Smooth muscle cell (in vitro differentiated cells): Measurements from ENCODE around the gene SDS. TPM values are rescaled to one million over a fixed set of nuclear protein-coding genes. Genes with fewer than 3 reads are reported as not detected.

ENCODE experiments used
- DNase-seq: peaks from one replicate; lab custom pipeline; 2025; ENCODE audit not compliant: unreplicated experiment; lab: John Stamatoyannopoulos, UW
- H2AFZ ChIP-seq: fragments of 200-600 bp; sonication (generic); 2 replicates; pipeline ENCODE4 v1.6.0; 2016; ENCODE audit warnings: antibody characterized with exemption, low read depth, mild to moderate bottlenecking
- H3F3A ChIP-seq: fragments of 200-600 bp; sonication (generic); 2 replicates; pipeline ENCODE4 v1.6.0; 2017; ENCODE audit warnings: antibody characterized with exemption, low read depth
- H3K27ac ChIP-seq: fragments of 200-600 bp; sonication (generic); 2 replicates; pipeline ENCODE4 v1.5.1; 2016; ENCODE audit warnings: low read depth, mild to moderate bottlenecking
- H3K27me3 ChIP-seq: fragments of 200-600 bp; sonication (generic); 2 replicates; pipeline ENCODE4 v1.6.1; 2016; ENCODE audit warnings: low read depth, mild to moderate bottlenecking
- H3K36me3 ChIP-seq: fragments of 200-600 bp; sonication (generic); 2 replicates; pipeline ENCODE4 v1.5.1; 2016; ENCODE audit warnings: low read depth
- H3K4me1 ChIP-seq: fragments of 200-600 bp; sonication (generic); 2 replicates; pipeline ENCODE4 v1.5.1; 2016; ENCODE audit warnings: low read depth
- H3K4me2 ChIP-seq: fragments of 200-600 bp; sonication (generic); 2 replicates; pipeline ENCODE4 v1.6.0; 2016; ENCODE audit warnings: mild to moderate bottlenecking
- H3K4me3 ChIP-seq: fragments of 200-600 bp; sonication (generic); 2 replicates; pipeline ENCODE4 v1.5.1; 2016; ENCODE audit warnings: mild to moderate bottlenecking
- H3K79me2 ChIP-seq: fragments of 200-600 bp; sonication (generic); 2 replicates; pipeline ENCODE4 v1.6.0; 2016; ENCODE audit warnings: low read depth, mild to moderate bottlenecking
- H3K9ac ChIP-seq: fragments of 200-600 bp; sonication (generic); 2 replicates; pipeline ENCODE4 v1.6.0; 2016; ENCODE audit warnings: low read depth
- H3K9me3 ChIP-seq: fragments of 200-600 bp; sonication (generic); replicated peaks from 2 replicates; pipeline ENCODE4 v1.5.1; 2016; ENCODE audit warnings: low read depth
- H4K20me1 ChIP-seq: fragments of 200-600 bp; sonication (generic); 2 replicates; pipeline ENCODE4 v1.6.0; 2016; ENCODE audit warnings: low read depth
- WGBS: methylation state at CpG from one replicate; pipeline ENCODE4 v1.1.7; 2016; ENCODE audit warnings: low lambda C conversion rate; 5-methylcytosine and 5-hydroxymethylcytosine counted together
- polyA plus RNA-seq: library from polyadenylated mRNA; unstranded; fragments of >200 nt; fragmentation: Nextera tagmentation; extraction: Ambion mirVana; gene quantifications from 2 replicates; pipeline ENCODE4 v1.2.1, GENCODE V29; 2016
- total RNA-seq: library from RNA; depleted of rRNA; stranded (reverse); fragments of >200 nt; gene quantifications from 2 replicates; pipeline ENCODE4 v1.2.3, GENCODE V29; 2014
- TF ChIP-seq, protein P1 (sequence below): fragments of 200-600 bp; sonication (generic); IDR thresholded peaks from 2 replicates; pipeline ENCODE4 v1.5.1; 2017; ENCODE audit warnings: borderline replicate concordance, mild to moderate bottlenecking, antibody characterized with exemption; ENCODE audit not compliant: insufficient read depth, poor library complexity, severe bottlenecking

SDS gene
- total and polyA plus RNA-seq, 2 experiments from 2014 or later: not detected

DNA sequence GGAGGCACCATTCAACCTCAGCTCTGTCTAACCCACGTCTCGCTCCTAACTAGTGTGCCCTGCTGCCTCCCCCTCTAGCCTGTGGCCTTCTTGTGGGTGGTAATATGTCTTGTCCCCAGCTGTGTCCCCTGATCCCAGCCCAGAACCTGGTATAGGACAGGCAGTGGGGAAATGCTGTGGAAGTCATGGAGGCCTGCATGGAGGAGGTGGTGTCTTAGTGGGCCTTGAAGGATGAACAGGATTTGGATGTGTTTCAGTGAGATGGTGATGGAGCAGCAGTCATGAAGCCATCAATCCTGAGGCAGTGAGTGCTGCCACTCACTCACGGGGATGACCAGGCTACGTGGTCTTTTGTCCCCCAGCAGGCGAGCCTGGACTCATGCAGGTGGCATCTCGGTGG lies 31.9 kb downstream of the SDS start:
- Histone ChIP-seq H3K79me2 (no peaks in the 10 kb centered on the region), H3K27me3 (no peaks in the 10 kb centered on the region), H3K27ac (no peak overlapping the region), H4K20me1 (peaks cover 8% of the 10 kb centered on the region), H3K9me3 (no peaks in the 10 kb centered on the region), H3K4me1 (no peaks in the 10 kb centered on the region), H2AFZ (no peak overlapping the region), H3K4me2 (no peak overlapping the region), H3F3A (no peaks in the 10 kb centered on the region), H3K4me3 (no peak overlapping the region), H3K36me3 (no peaks in the 10 kb centered on the region), H3K9ac (no peak overlapping the region)
- WGBS: 93% methylated on average over 6 of the region's 6 CpGs
- TF ChIP-seq, protein P1, sequence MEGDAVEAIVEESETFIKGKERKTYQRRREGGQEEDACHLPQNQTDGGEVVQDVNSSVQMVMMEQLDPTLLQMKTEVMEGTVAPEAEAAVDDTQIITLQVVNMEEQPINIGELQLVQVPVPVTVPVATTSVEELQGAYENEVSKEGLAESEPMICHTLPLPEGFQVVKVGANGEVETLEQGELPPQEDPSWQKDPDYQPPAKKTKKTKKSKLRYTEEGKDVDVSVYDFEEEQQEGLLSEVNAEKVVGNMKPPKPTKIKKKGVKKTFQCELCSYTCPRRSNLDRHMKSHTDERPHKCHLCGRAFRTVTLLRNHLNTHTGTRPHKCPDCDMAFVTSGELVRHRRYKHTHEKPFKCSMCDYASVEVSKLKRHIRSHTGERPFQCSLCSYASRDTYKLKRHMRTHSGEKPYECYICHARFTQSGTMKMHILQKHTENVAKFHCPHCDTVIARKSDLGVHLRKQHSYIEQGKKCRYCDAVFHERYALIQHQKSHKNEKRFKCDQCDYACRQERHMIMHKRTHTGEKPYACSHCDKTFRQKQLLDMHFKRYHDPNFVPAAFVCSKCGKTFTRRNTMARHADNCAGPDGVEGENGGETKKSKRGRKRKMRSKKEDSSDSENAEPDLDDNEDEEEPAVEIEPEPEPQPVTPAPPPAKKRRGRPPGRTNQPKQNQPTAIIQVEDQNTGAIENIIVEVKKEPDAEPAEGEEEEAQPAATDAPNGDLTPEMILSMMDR: no peak
- DNase-seq: no peak

DNA sequence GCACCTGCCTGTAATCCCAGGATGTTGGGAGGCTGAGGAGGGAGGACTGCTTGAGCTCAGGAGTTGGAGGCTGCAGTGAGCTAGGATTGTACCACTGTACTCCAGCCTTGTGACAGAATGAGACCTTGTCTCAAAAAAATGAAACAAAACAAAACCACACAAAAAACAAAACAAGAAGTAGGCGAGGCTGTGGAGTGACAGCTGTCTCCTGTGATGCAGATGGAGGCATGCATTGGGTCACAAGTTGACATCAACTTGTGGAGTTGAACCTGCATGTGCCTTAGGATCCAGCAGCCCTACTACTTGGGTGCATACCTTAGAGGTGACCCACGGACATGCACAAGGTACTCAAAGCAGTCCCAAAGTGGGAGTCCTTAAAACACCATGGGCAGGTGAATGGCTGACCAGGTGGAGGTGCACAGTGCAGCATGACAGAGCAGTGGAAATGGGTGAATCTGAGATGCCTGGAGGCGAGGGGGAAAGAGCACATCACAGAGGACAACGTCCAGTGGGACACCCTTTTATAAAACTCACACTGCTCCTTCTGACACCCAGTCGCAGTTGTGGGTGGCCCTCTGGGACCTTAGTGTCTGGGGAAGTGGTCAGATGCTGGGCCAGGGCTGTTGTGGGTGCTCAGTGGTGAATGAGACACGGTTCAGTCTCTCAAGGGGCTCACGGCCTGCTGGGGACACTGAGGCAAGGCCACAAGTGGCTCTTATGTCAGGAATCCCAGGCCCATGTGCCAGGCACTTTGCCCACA lies 32.6 kb downstream of the SDS start:
- TF ChIP-seq, protein P1: no peak
- Histone ChIP-seq H4K20me1 (peaks cover 10% of the 10 kb centered on the region), H3K4me1 (no peaks in the 10 kb centered on the region), H3K9ac (no peak overlapping the region), H3K27me3 (no peaks in the 10 kb centered on the region), H3K9me3 (no peaks in the 10 kb centered on the region), H3F3A (no peaks in the 10 kb centered on the region), H3K4me2 (no peak overlapping the region), H3K79me2 (no peaks in the 10 kb centered on the region), H3K36me3 (no peaks in the 10 kb centered on the region), H3K4me3 (no peak overlapping the region), H3K27ac (no peak overlapping the region), H2AFZ (no peak overlapping the region)
- 92% methylated on average over 7 of the region's 7 CpGs for WGBS
- DNase-seq: no peak

DNA sequence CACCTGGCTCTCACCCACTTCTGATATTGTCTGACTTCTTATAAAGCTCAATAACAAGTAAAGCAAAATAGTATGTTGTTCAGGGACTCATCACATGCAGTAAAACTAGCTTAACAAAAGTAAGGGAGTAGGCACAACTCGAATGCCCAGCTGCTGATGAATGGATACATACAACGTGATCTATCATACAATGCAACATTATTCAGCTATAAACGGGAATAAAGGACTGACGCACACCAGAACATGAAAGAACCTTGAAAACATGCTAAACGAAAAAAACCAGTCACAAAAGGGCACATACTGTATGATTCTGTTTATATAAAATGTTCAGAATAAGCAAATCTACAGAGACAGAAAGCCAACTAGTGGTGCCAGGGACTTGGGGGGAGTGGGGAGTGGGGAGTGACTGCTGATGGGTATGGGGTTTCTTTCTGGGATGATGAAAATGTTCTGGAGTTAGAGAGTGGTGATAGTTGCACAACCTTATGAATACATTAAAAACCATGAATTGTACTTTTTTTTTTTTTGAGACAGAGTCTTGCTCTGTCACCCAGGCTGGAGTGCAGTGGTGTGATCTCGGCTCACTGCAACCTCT lies 34.2 kb downstream of the SDS start:
- no peak overlapping the region for H3K4me3 ChIP-seq
- no peak overlapping the region for H2AFZ ChIP-seq
- H4K20me1 ChIP-seq: peaks cover 15% of the 10 kb centered on the region
- no peak for DNase-seq
- no peaks in the 10 kb centered on the region for H3K27me3 ChIP-seq
- no peak overlapping the region for H3K9ac ChIP-seq
- TF ChIP-seq, protein P1: no peak
- WGBS: 89% methylated on average over 6 of the region's 6 CpGs
- H3K4me1 ChIP-seq: no peaks in the 10 kb centered on the region
- H3F3A ChIP-seq: no peaks in the 10 kb centered on the region
- H3K36me3 ChIP-seq: no peaks in the 10 kb centered on the region
- no peak overlapping the region for H3K27ac ChIP-seq
- no peaks in the 10 kb centered on the region for H3K9me3 ChIP-seq
- H3K4me2 ChIP-seq: no peak overlapping the region
- no peaks in the 10 kb centered on the region for H3K79me2 ChIP-seq
